T-helper 2 cell treated with Interferon-gamma antibody and Interleukin-4, amounts not matched to agents 5 μg/mL and 100 μg/mL, for 36 hours (primary cell): ENCODE measurements around the gene GON7.
A peak's percentile ranks its signal among the peaks of the same experiment; 100 is the strongest.
"Not testable (repeated sequence)": the region's sequence is repeated elsewhere in the genome, so short reads cannot be mapped to it uniquely, and the experiment has no call there.

Experiments used
- DNase-seq: peaks from one replicate; pipeline ENCODE4 v3.0.0; 2021; ENCODE audit warnings: low spot score
- H3K27ac Mint-ChIP-seq: one replicate; pipeline ENCODE4 v1.8.0; 2021; ENCODE audit warnings: mild to moderate bottlenecking, mixed read lengths
- H3K27me3 Mint-ChIP-seq: one replicate; pipeline ENCODE4 v1.8.0; 2021; ENCODE audit warnings: low read depth, mixed read lengths
- H3K36me3 Mint-ChIP-seq: one replicate; pipeline ENCODE4 v1.8.0; 2021; ENCODE audit warnings: low read depth, mixed read lengths
- H3K4me1 Mint-ChIP-seq: one replicate; pipeline ENCODE4 v1.8.0; 2021; ENCODE audit warnings: low read depth, mixed read lengths
- H3K4me3 Mint-ChIP-seq: one replicate; pipeline ENCODE4 v1.8.0; 2022; ENCODE audit warnings: mild to moderate bottlenecking, moderate library complexity, mixed read lengths
- H3K9me3 Mint-ChIP-seq: one replicate; pipeline ENCODE4 v1.8.0; 2021; ENCODE audit warnings: mixed read lengths

GON7 gene

GRCh38 chr14:93206793-93207467 lies at the start of gene GON7, which contains the start of gene UBR7:
Gene GON7 (minus strand): TSS chr14:93207065. CDS start chr14:93207037, 28 bp downstream.
Gene UBR7 (plus strand): TSS chr14:93207256. CDS start chr14:93207292, 36 bp downstream.
- Mint-ChIP-seq H3K4me3 (peak within 1 kb of the TSS; percentile 86), H3K27me3 (no peaks in the 10 kb centered on the region), H3K27ac (peak within 1 kb of the TSS; percentile 92), H3K9me3 (no peaks in the 10 kb centered on the region), H3K36me3 (peaks cover 21% of the 10 kb centered on the region), H3K4me1 (peaks cover 33% of the 10 kb centered on the region)
- DNase-seq: peak; percentile 94

DNA sequence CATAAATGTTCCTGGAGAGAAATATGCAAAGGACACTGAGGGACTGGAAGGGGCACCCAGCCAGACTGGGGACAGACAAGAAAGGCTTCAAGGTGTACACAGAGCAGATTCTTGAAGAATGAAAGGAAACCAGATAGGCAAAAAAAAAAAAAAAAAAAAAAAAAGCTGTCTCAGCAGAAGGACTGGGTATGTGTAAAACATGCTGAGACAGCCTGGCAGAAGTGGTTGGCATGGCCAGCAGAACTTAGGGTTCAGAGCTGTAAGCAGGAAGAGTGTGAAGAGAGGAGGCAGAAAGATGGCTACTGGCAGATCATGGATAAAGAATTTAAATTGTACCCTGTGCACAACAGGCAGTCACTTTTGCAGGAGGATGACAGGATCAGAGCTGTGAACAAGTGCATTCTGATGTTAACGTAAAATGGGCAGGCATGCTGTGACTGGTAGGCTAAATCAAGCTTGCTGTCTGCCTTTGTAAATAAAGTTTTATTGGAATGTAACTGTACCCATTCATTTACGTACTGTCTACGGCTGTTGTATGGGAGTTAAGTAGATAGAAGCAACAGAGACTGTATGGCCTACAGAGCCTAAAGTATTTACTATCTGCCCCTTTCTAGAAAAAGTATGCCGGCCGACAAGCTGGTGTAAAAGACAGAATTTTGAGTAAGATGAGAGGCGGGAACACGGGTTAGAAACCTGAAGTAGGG lies 42.4 kb upstream of the GON7 start:
- Mint-ChIP-seq H3K36me3 (peaks cover 12% of the 10 kb centered on the region), H3K4me1 (peaks cover 16% of the 10 kb centered on the region), H3K9me3 (no peaks in the 10 kb centered on the region), H3K27me3 (no peaks in the 10 kb centered on the region), H3K4me3 (no peak overlapping the region), H3K27ac (no peak overlapping the region)
- DNase-seq: no peak

DNA sequence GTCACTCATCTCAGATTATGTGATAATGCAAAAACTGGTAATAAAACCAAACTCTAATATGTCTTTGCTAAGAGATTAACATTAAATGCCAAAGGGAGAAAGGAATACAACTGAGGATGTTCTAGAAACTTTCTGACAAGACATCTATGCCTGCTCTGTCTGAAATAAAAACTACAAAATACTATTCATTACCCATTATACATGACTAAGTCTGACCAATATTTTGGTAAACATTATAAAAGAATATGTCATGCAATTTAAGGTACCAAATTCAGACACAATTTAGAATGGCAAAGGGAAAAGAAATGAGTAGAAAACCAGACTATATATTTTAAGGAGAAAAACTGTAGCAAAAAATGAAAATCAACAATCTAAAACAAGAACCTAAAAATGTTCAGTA lies 39.7 kb upstream of the GON7 start:
- peaks cover 16% of the 10 kb centered on the region for H3K4me1 Mint-ChIP-seq
- H3K36me3 Mint-ChIP-seq: peaks cover 24% of the 10 kb centered on the region
- no peaks in the 10 kb centered on the region for H3K9me3 Mint-ChIP-seq
- no peak for DNase-seq
- no peaks in the 10 kb centered on the region for H3K27me3 Mint-ChIP-seq
- H3K27ac Mint-ChIP-seq: no peak overlapping the region
- no peak overlapping the region for H3K4me3 Mint-ChIP-seq

DNA sequence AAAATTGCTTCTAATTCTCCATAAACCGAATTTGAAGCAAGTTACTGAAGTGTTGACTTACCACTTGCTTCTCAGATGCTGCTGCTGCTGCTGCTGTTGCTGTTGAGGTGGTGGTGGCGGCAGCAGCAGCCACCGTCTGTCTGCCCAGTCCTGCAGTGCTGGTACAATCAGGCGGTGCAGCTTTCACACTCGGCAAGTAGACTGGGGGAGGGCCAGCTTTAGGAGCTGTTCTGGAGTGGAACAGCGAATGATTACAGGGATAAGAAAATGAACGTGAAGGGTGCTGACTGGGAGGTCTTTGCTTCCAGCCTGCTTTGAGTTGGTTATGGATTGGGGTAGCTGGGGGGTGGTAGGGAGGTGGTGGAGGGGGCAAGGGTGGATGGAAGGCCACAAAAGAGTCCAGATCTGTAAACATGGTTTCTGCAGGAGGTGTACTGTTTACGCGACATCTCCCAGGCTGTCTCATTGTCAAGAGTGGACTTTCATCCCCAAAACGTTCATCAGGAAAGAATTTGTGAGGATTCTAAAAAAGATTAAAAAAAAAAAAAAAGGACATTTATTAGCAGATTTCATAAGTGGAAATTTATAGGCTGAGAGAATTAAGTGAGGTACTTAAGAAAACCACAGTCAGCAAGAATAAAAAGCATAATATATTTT lies 39.0 kb upstream of the GON7 start:
- H3K36me3 Mint-ChIP-seq: peaks cover 25% of the 10 kb centered on the region
- peaks cover 16% of the 10 kb centered on the region for H3K4me1 Mint-ChIP-seq
- no peak for DNase-seq
- no peak overlapping the region for H3K4me3 Mint-ChIP-seq
- H3K27me3 Mint-ChIP-seq: no peaks in the 10 kb centered on the region
- no peak overlapping the region for H3K27ac Mint-ChIP-seq
- no peaks in the 10 kb centered on the region for H3K9me3 Mint-ChIP-seq

DNA sequence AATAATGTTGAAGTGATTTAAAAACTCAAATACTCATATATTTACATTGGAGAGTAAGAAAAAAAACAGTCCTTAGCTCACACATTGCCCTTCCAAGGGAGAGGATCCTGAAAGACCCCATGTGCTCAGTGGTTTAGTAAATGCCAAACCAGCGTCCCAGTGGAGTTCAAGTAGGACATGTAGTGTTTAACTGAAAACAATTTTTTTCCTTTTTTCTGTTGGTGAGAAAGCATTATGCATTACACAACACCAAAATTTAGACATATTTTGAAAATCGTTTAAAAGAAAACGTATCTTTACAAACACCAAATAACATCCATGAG lies 33.8 kb upstream of the GON7 start:
- H3K9me3 Mint-ChIP-seq: no peaks in the 10 kb centered on the region
- DNase-seq: no peak
- no peak overlapping the region for H3K4me3 Mint-ChIP-seq
- H3K27me3 Mint-ChIP-seq: no peaks in the 10 kb centered on the region
- H3K4me1 Mint-ChIP-seq: no peaks in the 10 kb centered on the region
- peaks cover 23% of the 10 kb centered on the region for H3K36me3 Mint-ChIP-seq
- no peak overlapping the region for H3K27ac Mint-ChIP-seq

DNA sequence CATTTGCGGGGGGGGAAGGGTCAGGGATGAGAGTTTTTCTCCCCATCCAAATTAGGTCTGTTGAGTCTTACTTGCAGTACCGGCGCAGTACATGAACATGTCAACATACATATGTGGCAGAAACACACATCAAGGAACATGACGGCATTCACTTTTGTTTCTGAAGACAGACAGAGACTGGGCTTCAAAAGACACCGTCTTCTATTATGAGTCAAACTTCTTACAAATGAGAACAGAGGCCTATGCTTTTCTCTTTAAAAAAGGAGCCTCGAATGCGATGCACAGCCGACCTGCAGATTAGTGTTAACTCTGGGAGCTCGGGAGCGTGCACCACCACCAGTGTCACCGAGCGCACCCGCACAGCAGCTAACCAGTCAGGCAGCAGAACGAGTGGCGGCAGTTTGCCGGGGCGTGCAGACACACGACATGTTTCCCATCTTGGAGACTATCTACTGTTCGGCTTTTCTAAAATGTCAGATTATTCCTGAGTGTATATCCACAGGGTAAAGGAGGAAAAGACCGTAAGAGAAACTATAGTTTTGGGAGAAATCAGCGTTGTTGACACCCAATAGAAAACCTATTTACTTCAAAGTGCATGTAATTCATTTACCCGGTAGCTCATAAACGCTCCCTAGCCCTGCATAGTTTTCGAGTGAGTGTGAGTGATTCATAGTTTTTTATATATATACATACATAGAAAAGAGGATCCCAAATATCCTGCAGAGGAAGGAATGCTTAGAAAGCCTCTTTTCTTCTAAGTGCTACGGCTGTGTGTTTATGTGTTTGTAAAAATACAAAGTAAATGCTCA lies 33.2 kb upstream of the GON7 start:
- H3K36me3 Mint-ChIP-seq: peaks cover 19% of the 10 kb centered on the region
- H3K4me1 Mint-ChIP-seq: no peaks in the 10 kb centered on the region
- H3K27ac Mint-ChIP-seq: no peak overlapping the region
- no peak overlapping the region for H3K4me3 Mint-ChIP-seq
- no peaks in the 10 kb centered on the region for H3K9me3 Mint-ChIP-seq
- DNase-seq: no peak
- no peaks in the 10 kb centered on the region for H3K27me3 Mint-ChIP-seq

DNA sequence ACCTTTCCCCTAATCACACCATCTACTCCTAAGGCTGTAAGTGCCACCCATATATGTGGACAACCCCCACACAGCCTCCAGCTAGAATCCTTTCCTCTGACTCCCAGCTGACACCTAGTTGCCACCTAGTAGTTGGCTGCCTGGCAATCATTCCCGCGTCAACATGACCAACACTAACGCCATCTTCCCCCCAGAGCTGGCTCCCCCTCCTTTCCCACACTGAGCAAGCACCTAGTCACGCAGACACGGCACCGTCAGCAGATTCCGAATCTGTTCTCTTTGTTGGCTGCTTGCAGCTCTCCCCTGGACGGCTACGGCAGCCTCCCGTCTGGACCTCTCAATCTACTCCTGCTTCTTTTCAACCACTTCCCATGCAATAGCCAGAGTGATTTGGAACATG lies 27.9 kb upstream of the GON7 start:
- peaks cover 2% of the 10 kb centered on the region for H3K36me3 Mint-ChIP-seq
- no peak overlapping the region for H3K4me3 Mint-ChIP-seq
- peaks cover 20% of the 10 kb centered on the region for H3K27me3 Mint-ChIP-seq
- no peak for DNase-seq
- H3K27ac Mint-ChIP-seq: no peak overlapping the region
- H3K4me1 Mint-ChIP-seq: peaks cover 7% of the 10 kb centered on the region
- no peaks in the 10 kb centered on the region for H3K9me3 Mint-ChIP-seq

GRCh38 chr14:93233078-93233477 lies 26.2 kb upstream of the GON7 start:
- not testable (repeated sequence) for H3K27ac Mint-ChIP-seq, H3K4me3 Mint-ChIP-seq, DNase-seq, H3K36me3 Mint-ChIP-seq, H3K4me1 Mint-ChIP-seq, H3K9me3 Mint-ChIP-seq
- peaks cover 20% of the 10 kb centered on the region for H3K27me3 Mint-ChIP-seq

DNA sequence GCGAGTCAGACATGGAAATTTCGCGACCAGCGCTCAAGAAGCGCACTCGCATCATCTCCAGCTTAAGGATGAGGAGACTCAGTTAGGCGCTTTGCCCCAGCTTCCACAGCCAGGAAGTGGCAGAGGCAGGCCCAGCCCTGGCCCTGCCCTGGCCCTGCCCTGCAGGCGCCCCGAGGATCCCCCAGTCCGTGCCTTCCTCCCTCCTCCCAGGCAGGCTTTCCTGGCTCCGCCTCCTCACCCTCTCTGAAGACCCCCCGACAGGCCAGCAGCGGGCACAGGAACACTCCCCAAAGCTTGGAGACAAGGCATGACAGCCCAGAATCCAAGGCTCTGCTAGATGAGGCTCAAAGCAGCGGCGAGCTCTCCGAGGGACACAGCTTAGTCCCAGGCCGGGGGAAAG lies 25.3 kb upstream of the GON7 start:
- no peak overlapping the region for H3K27ac Mint-ChIP-seq
- H3K36me3 Mint-ChIP-seq: peaks cover 13% of the 10 kb centered on the region
- H3K4me1 Mint-ChIP-seq: peaks cover 7% of the 10 kb centered on the region
- no peak overlapping the region for H3K4me3 Mint-ChIP-seq
- H3K27me3 Mint-ChIP-seq: peaks cover 20% of the 10 kb centered on the region
- DNase-seq: no peak
- H3K9me3 Mint-ChIP-seq: no peaks in the 10 kb centered on the region

GRCh38 chr14:93231129-93231979 lies 24.5 kb upstream of the GON7 start:
- H3K36me3 Mint-ChIP-seq: peaks cover 17% of the 10 kb centered on the region
- peaks cover 20% of the 10 kb centered on the region for H3K27me3 Mint-ChIP-seq
- H3K4me3 Mint-ChIP-seq: peak overlapping the region; percentile 68
- no peak overlapping the region for H3K27ac Mint-ChIP-seq
- DNase-seq: no peak
- peaks cover 7% of the 10 kb centered on the region for H3K4me1 Mint-ChIP-seq
- no peaks in the 10 kb centered on the region for H3K9me3 Mint-ChIP-seq

- no peak for DNase-seq
- Mint-ChIP-seq H3K4me1 (peaks cover 7% of the 10 kb centered on the region), H3K9me3 (no peaks in the 10 kb centered on the region), H3K36me3 (peaks cover 24% of the 10 kb centered on the region), H3K4me3 (peak overlapping the region; percentile 68), H3K27me3 (peaks cover 20% of the 10 kb centered on the region), H3K27ac (no peak overlapping the region)
Measured at GRCh38 chr14:93230539-93230938, 23.7 kb upstream of the GON7 start.

- H3K36me3 Mint-ChIP-seq: peaks cover 34% of the 10 kb centered on the region
- no peak for DNase-seq
- no peaks in the 10 kb centered on the region for H3K9me3 Mint-ChIP-seq
- peaks cover 7% of the 10 kb centered on the region for H3K4me1 Mint-ChIP-seq
- peaks cover 9% of the 10 kb centered on the region for H3K27me3 Mint-ChIP-seq
- H3K4me3 Mint-ChIP-seq: no peak overlapping the region
- no peak overlapping the region for H3K27ac Mint-ChIP-seq
Measured at GRCh38 chr14:93228550-93228949, 21.7 kb upstream of the GON7 start.

DNA sequence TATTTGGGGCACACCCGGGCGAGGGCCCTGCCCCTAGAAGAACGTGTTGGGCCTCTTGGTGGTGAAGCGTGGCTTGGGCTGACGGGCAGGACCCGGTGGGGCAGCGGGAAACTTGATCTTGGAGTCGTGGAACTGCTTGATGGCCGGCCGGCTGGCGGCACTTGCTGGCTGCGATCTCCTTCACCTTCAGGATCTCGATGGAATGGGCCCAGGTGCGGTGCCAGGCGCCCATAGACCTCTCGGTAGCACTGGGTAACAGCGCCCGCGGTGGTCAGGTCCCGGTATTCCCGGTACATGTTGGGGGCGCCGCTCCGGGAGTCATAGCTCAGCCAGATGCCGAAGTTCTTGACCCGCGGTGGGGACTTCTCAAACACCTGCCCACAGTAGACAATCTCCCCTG lies 16.7 kb upstream of the GON7 start:
- Mint-ChIP-seq H3K4me3 (no peak overlapping the region), H3K27ac (no peak overlapping the region), H3K27me3 (no peaks in the 10 kb centered on the region), H3K9me3 (no peaks in the 10 kb centered on the region), H3K4me1 (peaks cover 2% of the 10 kb centered on the region), H3K36me3 (peaks cover 54% of the 10 kb centered on the region)
- no peak for DNase-seq
